NCI-H2107 treated with DMSO at 0.1 percent for 48 hours (cell line): ENCODE results near the gene OR2T12.
"Not testable (repeated sequence)": the region's sequence is repeated elsewhere in the genome, so short reads cannot be mapped to it uniquely, and the experiment has no call there.

Experiments
- DNase-seq: peaks from one replicate; lab custom pipeline; 2025; ENCODE audit not compliant: unreplicated experiment; lab: John Stamatoyannopoulos, UW

The OR2T12 gene, protein sequence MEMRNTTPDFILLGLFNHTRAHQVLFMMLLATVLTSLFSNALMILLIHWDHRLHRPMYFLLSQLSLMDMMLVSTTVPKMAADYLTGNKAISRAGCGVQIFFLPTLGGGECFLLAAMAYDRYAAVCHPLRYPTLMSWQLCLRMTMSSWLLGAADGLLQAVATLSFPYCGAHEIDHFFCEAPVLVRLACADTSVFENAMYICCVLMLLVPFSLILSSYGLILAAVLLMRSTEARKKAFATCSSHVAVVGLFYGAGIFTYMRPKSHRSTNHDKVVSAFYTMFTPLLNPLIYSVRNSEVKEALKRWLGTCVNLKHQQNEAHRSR

DNA sequence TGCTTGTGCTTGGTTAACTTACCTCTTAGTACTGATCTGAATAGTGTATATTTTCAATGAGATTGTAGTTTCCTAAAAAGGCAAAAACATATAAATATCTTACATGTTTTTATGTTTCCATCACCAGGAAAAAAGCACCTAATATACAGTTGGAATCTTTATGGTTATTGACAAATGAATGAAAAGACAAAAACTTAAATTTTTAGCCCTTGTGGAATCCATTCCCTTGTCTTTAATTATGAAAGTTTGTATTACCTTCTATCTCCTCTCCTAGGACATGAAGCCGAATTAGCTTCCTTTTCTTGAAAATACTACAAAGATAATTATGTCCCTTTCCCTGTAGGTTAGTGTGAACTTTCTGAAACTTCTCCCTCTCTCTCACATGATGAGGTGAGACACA, at the start of gene OR2T12:
TSS of gene OR2T12 (minus strand) at position 101 of the 400 bp plus-strand sequence. CDS start 7,846 bp downstream, outside the sequence.
- DNase-seq, result no peak

DNA sequence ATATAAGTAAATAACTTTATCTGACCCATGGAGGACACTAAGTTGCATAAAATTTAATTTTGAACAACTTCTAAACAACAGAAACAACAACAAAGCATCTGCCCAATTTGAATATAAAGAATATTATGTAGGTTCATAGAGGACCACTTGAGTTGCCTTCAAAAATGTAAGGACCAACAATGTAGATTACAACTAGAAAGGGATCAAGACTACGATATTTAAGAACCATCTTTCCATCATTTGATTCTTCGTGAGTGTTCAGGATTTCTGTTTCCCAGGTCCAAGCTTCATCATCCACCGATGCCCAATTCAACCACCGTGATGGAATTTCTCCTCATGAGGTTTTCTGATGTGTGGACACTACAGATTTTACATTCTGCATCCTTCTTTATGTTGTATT, 45.3 kb upstream of the OR2T12 start, which contains the start of gene OR14C36:
TSS of gene OR14C36 (plus strand) at position 301 of the 400 bp plus-strand sequence. CDS start at position 301, 0 bp downstream.
- no peak for DNase-seq

- no peak for DNase-seq
Observed at GRCh38 chr1:248343451-248343850, 40.2 kb upstream of the OR2T12 start.

DNA sequence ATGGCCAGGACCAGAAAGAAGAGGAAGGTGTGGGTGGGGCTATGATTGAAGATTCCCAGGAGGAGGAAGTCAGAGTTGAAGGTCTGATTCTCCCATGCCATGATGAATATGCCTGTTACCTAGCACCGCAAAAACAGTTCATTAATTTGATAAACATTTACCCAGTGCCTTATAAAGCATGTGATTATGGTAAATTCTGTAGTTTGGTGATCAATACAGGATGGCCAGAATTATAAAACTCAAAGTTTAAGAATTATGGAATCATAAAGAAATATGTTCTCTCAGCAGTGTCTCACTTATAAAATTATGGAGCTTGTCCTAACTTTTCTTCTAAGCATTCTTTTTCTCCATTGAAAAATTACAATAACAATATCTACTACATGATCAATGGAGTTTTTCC, 21.2 kb upstream of the OR2T12 start, which contains the start of gene OR2M7:
TSS of gene OR2M7 (minus strand) at position 101 of the 400 bp plus-strand sequence. CDS start at position 101, 0 bp downstream.
- DNase-seq, result no peak

DNA sequence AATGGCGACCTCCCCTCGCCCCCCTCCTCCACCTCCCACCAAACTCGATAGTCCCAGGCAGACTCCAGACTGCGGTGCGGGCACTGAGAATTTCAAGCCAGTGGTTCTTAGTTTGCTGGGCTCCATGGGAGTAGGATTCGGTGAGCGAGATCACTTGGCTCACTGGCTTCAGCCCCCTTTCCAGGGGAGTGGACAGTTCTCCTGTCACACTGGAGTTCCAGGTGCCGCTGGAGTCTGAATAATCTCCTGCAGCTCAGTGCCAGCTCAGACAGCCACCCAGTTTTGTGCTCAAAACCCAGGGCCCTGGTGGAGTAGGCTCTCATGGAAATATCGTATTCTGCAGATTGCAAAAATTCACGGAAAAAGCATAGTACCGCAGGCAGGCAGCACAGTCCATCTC, 13.6 kb upstream of the OR2T12 start:
- no peak for DNase-seq

- not testable (repeated sequence) for DNase-seq
Observed at GRCh38 chr1:248306740-248307139, 3.5 kb upstream of the OR2T12 start.

- DNase-seq, result no peak
Observed at GRCh38 chr1:248306103-248306502, 2.9 kb upstream of the OR2T12 start.

DNA sequence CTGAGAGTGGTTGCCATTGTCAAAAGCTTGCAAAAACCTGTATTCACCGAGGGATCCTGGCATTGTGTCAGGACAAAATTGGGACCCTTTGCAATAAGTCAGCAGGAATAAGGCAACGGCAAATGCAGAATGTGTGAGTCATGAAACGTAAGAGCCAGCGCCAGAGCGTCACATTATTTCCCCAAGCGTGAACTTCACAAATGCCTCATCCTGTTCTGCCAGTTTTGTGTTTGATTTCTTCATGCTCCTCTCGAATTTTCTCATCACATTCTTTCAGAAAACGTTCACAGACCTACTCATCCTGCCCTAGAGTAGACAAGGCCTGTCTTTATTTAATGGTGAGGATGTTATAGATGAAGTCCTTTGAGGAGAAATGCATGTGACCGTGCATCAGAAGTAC, 2.4 kb upstream of the OR2T12 start:
- not testable (repeated sequence) for DNase-seq

GRCh38 chr1:248288391-248288790, 14.8 kb downstream of the OR2T12 start:
- no peak for DNase-seq

DNA sequence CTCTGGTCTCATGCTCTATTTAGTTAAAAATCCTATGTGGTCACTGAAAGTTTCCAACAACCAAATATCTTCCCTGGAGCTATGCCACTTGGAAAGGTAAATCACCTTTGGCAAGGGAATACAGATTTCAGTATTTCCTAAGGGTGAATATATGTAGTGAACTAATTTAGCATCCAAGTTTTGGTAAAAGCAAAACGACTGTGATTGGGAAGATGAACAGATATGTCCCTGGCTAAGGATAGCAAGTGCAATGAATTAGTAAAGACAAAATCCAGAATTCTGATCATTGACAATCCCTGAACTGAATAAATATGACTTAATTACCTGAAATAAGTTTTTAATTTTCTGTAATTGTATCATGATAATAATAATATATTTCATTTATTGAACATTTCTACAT, 25.3 kb downstream of the OR2T12 start, which contains the start of gene OR2T33:
TSS of gene OR2T33 (minus strand) at position 101 of the 400 bp plus-strand sequence. CDS start 4,162 bp downstream, outside the sequence.
- DNase-seq, result no peak

DNA sequence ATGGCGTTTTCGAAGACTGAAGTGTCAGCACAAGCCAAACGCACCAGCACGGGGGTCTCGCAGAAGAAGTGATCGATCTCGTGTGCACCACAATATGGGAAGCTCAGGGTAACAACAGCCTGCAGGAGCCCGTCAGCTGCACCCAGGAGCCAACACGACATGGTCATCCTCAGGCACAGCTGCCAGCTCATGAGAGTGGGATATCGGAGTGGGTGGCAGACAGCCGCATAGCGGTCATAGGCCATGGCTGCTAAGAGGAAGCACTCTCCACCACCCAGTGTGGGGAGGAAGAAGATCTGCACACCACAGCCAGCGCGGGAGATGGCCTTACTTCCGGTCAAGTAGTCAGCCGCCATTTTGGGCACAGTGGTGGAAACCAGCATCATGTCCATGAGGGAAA, 30.0 kb downstream of the OR2T12 start:
- DNase-seq, result not testable (repeated sequence)

DNA sequence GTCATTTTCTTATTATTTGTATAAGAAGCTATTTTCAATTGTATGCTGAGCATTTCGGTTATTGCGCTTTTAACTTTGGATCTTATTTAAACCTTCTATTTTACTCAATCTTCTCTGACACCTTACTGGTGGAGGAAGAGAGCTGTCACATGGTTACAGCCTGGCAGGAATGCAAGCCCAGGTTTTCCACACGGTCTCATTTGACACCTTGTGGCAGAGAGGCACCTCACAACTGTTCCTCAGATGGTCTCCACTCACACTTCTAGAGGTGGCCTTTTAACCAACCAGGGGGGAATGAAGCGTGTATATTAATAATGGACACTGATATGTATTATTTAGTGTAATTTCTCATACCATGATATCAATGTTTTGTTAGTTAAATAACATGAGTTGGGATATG, 35.0 kb downstream of the OR2T12 start:
- DNase-seq, result no peak

- not testable (repeated sequence) for DNase-seq
Observed at GRCh38 chr1:248259309-248259708, 43.9 kb downstream of the OR2T12 start.

- DNase-seq, result peak; percentile 29
Observed at GRCh38 chr1:248243204-248243603, 60.0 kb downstream of the OR2T12 start.
